ACC112 (cell line): ENCODE measurements around the gene MORF4L1.

Experiments
- H2AFZ ChIP-seq: fragments of 200-600 bp; sonication (generic); one replicate; pipeline ENCODE4 v1.6.0; 2017; ENCODE audit warnings: antibody characterized with exemption, low read length; ENCODE audit not compliant: unreplicated experiment
- H3K27ac ChIP-seq: fragments of 200-600 bp; sonication (generic); 2 replicates; pipeline ENCODE4 v1.5.1; 2014; ENCODE audit warnings: low read depth, mild to moderate bottlenecking, antibody characterized with exemption, low read length, moderate library complexity
- H3K27me3 ChIP-seq: fragments of 200-600 bp; sonication (generic); 2 replicates; pipeline ENCODE4 v1.6.1; 2014; ENCODE audit warnings: mild to moderate bottlenecking, antibody characterized with exemption, low read length, moderate library complexity, mixed read lengths; ENCODE audit not compliant: insufficient read depth
- H3K36me3 ChIP-seq: fragments of 200-600 bp; sonication (generic); 2 replicates; pipeline ENCODE4 v1.6.1; 2016; ENCODE audit warnings: mild to moderate bottlenecking, antibody characterized with exemption, low read length, moderate library complexity, mixed read lengths; ENCODE audit not compliant: insufficient read depth
- H3K4me1 ChIP-seq: fragments of 200-600 bp; sonication (generic); one replicate; pipeline ENCODE4 v1.6.1; 2016; ENCODE audit warnings: low read length, mixed read lengths; ENCODE audit not compliant: insufficient read depth, unreplicated experiment, control insufficient read depth
- H3K4me3 ChIP-seq: fragments of 200-600 bp; sonication (generic); 2 replicates; pipeline ENCODE4 v1.5.1; 2014; ENCODE audit warnings: mild to moderate bottlenecking, low read depth, low read length
- H3K79me2 ChIP-seq: fragments of 200-600 bp; sonication (generic); one replicate; pipeline ENCODE4 v1.6.0; 2016; ENCODE audit warnings: low read length; ENCODE audit not compliant: control insufficient read depth, unreplicated experiment, insufficient read depth

MORF4L1 gene

DNA sequence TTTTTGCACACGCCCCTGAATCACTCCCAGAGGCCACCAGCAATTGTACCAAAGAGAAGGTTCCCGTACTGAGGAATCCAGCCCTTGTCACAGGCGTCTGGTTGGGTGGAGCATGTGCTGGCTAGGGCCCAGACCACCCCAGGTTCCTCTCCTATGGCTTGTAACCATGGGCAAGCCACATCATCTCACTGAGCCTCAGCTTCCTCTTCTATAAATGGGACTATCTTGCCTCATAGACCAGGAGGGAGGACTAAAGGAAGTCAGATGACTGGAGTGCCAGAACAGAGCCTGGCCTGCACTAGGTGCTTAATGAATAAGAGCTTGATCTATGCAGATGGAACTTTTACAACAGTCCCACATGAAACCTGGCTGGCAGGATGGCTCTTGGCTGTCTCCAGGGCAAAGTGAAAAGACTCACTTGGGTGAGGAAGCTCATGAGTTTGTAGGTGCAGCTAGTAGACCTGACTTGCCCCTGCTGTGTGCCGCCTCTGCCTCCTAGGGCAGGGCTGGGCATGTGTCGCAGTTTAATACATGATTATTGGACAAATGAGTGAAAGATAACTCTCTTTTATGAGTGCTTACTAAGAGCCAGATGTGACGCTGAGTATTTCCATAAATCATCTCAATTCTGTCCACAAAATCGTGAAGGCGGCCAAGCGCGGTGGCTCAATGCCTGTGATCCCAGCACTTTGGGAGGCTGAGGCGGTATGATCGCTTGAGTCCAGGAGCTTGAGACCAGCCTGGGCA lies 42.8 kb downstream of the MORF4L1 start:
- H2AFZ ChIP-seq, result no peak overlapping the region

DNA sequence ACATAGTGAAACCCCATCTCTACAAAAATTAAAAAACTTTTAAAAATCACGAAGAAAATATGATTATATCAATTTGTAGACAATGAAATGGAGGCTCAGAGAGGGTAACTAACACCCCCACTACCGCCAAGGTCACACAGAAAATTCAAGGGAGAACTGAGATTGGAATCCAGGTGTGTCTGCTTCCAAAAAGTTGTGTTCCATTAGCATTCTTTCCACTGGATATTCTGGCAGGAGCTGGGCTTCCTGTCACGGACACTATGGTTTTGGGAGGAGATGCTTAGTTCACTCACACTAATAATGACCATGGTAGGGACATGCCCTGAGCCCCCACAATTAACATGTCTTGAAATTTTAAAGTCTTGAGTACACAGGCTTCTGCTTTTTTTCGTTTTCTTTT lies 43.4 kb downstream of the MORF4L1 start:
- peaks cover 15% of the 10 kb centered on the region for H3K4me1 ChIP-seq
- no peak overlapping the region for H3K4me3 ChIP-seq
- peaks cover 22% of the 10 kb centered on the region for H3K36me3 ChIP-seq
- H3K27ac ChIP-seq, result no peak overlapping the region
- H3K27me3 ChIP-seq, result no peaks in the 10 kb centered on the region
- H3K79me2 ChIP-seq, result no peaks in the 10 kb centered on the region
- H2AFZ ChIP-seq, result no peak overlapping the region

More for the DNA sequence above, 42.8 kb downstream of the MORF4L1 start:
- Histone ChIP-seq H3K27ac (no peak overlapping the region), H3K4me1 (peaks cover 15% of the 10 kb centered on the region), H3K27me3 (no peaks in the 10 kb centered on the region), H3K4me3 (no peak overlapping the region), H3K36me3 (peaks cover 26% of the 10 kb centered on the region), H3K79me2 (no peaks in the 10 kb centered on the region)

- Histone ChIP-seq H3K4me3 (no peak overlapping the region), H3K27me3 (no peaks in the 10 kb centered on the region), H3K36me3 (peaks cover 14% of the 10 kb centered on the region), H2AFZ (no peak overlapping the region), H3K4me1 (peaks cover 15% of the 10 kb centered on the region), H3K79me2 (no peaks in the 10 kb centered on the region), H3K27ac (no peak overlapping the region; the same call in 1 of the 2 replicates)
These were observed 45.2 kb downstream of the MORF4L1 start for GRCh38 chr15:78917888-78918287.

- Histone ChIP-seq H3K4me3 (no peak overlapping the region), H3K36me3 (peaks cover 14% of the 10 kb centered on the region), H3K27ac (no peak overlapping the region), H2AFZ (no peak overlapping the region), H3K79me2 (no peaks in the 10 kb centered on the region), H3K27me3 (no peaks in the 10 kb centered on the region), H3K4me1 (peaks cover 10% of the 10 kb centered on the region)
These were observed 48.8 kb downstream of the MORF4L1 start for GRCh38 chr15:78921517-78921916.

DNA sequence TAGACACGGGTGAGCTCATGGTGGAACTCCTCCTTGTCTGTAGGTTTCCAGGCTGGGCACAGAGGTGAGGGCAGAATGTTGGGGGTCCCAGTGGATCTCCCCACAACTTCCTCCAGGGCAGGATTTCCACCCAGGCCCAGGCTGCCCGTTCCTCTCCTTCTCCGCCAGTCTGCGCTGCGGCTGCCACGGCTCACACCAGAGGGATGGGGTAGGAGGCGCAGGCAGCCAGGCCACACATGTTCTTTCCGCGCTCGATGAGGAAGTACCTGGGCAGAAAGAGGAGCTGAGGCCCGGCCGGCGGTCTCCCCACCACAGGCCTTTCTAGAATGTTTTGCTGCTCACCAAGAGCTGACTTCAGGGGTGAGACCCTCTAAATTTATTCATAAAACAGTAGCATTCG lies 49.2 kb downstream of the MORF4L1 start:
- Histone ChIP-seq H3K4me1 (peaks cover 5% of the 10 kb centered on the region), H3K27ac (no peak overlapping the region), H3K36me3 (peaks cover 14% of the 10 kb centered on the region), H2AFZ (no peak overlapping the region), H3K4me3 (no peak overlapping the region), H3K27me3 (no peaks in the 10 kb centered on the region), H3K79me2 (no peaks in the 10 kb centered on the region)

GRCh38 chr15:78922527-78922926 lies 49.8 kb downstream of the MORF4L1 start:
- no peak overlapping the region for H2AFZ ChIP-seq
- H3K27me3 ChIP-seq, result no peaks in the 10 kb centered on the region
- H3K4me1 ChIP-seq, result peaks cover 3% of the 10 kb centered on the region
- no peak overlapping the region for H3K27ac ChIP-seq
- H3K36me3 ChIP-seq, result peaks cover 14% of the 10 kb centered on the region
- H3K79me2 ChIP-seq, result no peaks in the 10 kb centered on the region
- H3K4me3 ChIP-seq, result no peak overlapping the region

DNA sequence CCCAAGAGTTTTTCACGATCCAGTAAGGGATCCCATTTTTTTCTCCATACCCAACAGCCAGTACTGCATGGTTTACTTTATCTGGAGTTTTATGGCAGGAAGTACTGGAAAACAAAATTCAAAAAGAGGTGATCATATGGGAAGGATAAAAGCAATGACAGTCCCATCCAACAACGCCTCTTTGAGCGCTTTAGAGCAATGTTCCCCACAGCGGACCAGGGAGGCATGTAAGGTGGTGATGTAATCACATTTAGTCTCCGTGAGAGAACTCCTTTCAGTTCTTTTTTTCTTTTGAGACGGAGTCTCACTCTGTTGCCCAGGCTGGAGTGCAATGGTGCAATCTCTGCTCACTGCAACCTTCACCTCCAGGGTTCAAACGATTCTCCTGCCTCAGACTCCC lies 50.3 kb downstream of the MORF4L1 start:
- H3K79me2 ChIP-seq, result no peaks in the 10 kb centered on the region
- no peak overlapping the region for H3K4me3 ChIP-seq
- peaks cover 14% of the 10 kb centered on the region for H3K36me3 ChIP-seq
- no peaks in the 10 kb centered on the region for H3K27me3 ChIP-seq
- H2AFZ ChIP-seq, result no peak overlapping the region
- H3K27ac ChIP-seq, result no peak overlapping the region
- no peaks in the 10 kb centered on the region for H3K4me1 ChIP-seq

DNA sequence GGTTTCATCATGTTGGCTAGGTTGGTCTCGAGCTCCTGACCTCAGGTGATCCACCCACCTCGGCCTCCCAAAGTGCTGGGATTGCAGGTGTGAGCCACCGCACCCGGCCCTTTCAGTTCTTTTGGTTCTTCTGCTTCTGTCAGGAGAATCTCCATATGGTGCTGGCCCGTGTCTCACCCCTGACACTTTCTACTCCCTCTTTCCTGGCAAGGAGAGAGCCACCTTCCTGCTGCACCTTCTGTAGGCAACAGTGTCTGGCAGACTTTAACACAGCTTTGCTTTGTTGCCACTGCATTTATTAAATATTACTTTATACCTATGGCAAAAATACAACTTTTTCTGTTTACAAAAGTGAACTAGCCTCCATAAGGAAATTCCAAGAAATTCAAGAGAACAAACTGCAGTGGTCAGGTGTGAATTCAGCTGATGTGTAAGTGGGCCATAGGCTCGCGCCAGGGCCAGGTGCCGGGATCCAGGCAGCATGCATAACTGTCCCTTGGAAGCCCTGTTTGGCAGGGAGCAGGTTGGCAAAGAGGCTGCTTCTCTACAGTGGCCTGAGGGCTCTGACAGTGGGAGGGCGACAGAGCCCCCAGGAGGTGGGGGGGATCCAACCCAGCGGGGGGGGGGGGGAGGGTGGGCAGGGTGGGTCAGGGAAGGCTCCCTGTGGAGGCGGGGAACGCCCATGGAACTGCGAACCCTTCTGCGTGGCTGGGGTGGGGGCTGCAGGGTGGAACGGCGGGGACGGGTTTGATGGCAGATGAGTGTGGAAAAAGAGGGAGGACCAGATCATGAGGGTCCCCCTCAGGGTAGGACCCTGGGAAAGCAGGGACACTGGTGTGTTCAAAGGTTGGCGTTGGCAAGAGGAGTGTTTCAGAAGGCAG lies 51.0 kb downstream of the MORF4L1 start:
- Histone ChIP-seq H3K4me1 (no peaks in the 10 kb centered on the region), H3K36me3 (peaks cover 10% of the 10 kb centered on the region), H2AFZ (no peak overlapping the region), H3K79me2 (no peaks in the 10 kb centered on the region), H3K4me3 (no peak overlapping the region), H3K27me3 (no peaks in the 10 kb centered on the region), H3K27ac (no peak overlapping the region)

DNA sequence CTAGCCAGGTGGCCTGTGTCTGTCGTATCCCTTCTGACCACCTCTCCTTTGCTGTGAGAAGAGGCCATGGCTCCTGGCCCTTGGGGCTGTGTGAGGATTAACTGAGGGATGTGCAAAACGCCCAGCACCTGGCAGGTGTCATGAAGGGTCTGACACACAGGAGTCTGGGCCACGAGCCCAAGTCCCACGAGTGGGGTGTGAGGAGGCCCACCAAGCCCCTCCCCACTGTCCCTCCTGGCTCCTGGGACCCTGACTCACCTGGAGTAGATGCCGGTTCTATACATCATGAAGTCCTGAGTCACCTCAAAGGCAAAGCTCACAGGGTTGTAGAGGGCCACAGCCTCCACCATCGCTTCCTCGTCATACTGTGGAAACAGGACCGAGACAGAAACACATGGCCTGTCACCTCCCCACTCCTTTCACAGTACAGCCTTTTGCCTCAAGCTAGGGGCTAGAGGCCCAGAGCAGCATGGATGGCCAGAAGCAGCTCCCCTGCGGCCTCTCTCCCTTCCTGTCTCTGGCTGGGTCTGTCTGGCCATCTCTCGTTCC lies 52.5 kb downstream of the MORF4L1 start:
- H2AFZ ChIP-seq, result no peak overlapping the region
- no peaks in the 10 kb centered on the region for H3K4me1 ChIP-seq
- H3K27me3 ChIP-seq, result no peaks in the 10 kb centered on the region
- H3K27ac ChIP-seq, result no peak overlapping the region
- no peaks in the 10 kb centered on the region for H3K79me2 ChIP-seq
- H3K36me3 ChIP-seq, result peaks cover 6% of the 10 kb centered on the region; the same call in 1 of the 2 replicates
- no peak overlapping the region for H3K4me3 ChIP-seq

DNA sequence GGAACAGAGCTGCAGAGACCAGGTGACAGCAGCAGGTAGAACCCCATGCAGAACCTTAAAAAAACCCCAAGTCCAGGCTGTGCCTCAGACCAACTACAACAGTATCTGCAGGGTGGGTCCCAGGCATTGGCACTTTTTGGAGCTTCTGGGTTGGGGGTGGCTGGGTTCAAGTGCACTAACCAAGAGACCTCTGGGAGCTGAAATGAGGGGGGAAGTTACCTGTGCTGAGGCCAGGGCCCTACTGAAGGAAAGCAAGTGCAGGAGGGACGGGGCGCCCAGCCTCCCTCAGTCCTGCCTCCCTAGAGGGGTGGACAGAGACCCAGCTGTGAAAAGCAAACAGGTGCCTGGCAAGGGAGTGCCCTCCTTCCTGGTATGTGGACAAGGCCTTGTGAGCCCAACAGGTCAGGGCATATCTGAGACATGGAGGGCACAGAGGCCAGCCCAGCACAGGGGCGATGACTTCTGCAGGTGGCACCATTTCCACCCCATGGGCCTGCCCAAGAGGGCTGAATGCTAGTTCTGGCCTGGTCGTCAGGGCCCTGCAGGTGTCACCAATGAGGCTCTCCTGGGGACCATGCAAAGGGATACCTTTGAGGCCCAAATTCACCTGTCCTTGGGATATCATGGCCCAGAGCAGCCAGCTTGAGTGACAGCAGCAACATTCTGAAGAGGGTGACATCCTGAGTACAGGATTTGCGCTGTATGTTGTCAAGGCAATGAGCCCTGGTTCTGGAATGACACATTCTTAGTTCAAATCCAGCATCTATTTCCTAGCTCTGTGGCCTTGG lies 53.5 kb downstream of the MORF4L1 start:
- Histone ChIP-seq H3K27me3 (no peaks in the 10 kb centered on the region), H3K27ac (no peak overlapping the region), H3K36me3 (peaks cover 5% of the 10 kb centered on the region; the same call in 1 of the 2 replicates), H3K4me1 (peaks cover 6% of the 10 kb centered on the region), H2AFZ (no peak overlapping the region), H3K79me2 (no peaks in the 10 kb centered on the region), H3K4me3 (no peak overlapping the region)
